SKM-1 treated with dmso at 0.1 percent for 144 hours (cell line): ENCODE data around the gene CD52.

Experiments used
- DNase-seq: peaks from one replicate; lab custom pipeline; 2025; ENCODE audit not compliant: unreplicated experiment; lab: John Stamatoyannopoulos, UW

The CD52 gene

DNA sequence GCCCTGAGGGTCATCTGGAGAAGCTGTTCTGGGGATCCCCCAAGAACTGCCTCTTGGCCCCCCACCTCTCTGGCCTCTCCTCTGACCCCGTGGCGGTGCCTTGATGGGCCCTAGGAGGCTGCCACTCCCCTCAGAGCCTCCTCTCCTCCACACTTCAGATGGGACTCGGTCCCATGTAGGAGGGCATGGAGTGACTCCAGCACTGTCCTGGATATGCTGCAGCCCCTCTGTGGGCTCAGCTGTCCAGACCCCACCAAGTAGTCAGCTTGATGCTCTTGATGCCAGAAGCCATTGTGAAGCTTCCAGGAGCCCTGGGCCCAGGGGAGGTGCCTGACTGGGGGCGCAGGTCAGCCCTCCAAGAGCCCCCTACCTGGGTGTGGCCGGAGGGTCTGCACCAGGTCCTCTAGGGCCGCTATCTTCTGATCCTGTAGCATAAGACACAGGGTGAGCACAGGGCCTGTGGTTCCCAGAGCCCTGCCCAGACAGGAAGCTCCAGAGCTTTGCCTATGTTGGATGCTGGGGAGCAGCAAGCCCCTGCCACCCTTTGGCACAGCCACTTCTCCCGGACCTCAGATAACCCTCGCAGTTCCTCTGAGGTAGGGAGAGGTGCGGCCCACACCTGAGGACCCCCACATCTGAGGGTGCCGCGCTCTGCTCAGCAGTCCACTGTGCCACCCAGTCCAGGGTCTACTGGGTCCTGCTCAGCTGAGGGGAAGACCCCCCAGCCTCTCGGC, 20.5 kb upstream of the CD52 start:
- DNase-seq: no peak

DNA sequence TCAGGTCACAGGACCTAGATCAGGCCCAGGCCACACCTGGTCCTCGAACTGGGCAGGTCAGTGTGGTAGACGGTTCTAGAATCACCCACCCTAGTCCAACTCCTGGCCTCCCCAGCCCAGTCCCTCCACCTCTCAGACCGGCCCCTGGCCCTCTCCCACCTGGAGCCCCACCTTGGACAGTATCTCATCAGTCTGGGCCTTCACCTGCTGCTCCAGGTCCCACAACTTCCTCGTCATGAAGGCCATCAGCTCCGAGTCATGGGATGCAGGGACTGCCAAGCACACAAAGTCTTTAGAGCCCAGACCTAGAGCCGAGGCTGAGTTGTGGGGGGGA, 20.0 kb upstream of the CD52 start:
- DNase-seq: no peak

DNA sequence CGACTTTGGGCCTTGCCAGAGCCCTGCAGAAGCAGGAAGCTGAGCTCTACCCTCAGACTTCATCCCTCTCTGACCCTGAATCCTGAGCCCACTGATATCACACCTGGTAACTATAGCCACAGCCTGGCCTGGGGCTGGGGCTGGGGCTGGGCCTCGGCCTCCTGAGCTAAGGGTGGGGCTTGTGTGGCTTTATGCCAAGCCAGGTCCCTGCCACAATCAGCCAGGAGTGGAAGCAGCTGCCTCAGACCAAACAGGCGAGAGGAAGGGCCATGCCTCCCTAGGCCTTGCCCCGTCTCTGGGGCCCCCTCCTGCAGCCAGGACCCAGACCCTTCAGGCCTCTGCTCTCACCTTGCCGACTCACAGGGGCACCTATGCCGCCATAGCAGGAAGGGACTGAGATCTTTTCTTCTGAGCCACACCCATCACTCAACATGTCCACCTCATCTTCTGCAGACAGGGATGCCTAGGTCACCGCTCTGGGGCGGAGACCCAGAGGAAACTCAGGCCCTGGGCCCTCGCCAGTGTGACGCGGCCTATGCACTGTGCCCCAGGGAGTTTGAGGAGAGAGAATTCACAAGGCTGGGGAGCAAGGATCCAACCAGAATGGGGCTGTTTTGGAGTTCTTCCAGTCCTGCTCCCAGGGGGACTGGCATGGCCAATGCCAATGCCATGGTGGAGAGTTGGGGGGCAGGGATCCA, 17.0 kb upstream of the CD52 start:
- no peak for DNase-seq

DNA sequence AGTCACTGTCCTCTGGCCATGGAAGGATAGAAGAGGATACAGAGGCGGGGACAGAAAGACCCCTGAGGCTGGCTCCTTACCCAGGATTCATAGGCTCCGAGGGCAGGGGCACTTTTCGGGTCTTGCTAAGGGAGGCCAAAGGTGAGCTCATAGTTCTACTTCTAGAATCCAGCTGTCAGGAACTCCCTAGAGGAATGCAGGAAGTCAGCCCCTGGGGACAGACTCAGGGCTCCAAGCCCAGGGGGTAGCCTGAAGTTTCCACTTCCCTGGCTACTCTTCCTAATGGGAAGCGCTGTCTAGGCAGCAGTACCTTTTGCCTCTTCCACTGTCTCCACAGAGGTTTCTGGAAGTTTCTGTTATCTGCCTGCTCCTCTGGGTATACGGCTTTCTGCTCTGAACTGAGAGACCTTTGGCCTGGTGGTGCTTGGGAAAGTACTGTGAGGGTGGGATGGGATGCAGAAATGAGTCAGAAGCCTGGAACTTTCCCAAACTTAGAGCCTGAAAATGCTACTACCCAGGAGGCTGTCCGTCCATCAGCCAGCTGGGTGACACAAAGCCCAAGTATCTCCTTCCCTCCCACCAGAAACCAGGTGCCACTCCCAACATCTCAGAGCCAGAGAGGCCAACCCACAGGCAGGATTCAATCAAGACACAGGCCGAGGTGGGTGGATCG, 14.9 kb upstream of the CD52 start:
- no peak for DNase-seq

- DNase-seq: peak; percentile 75
These were observed 12.0 kb upstream of the CD52 start for GRCh38 chr1:26305667-26306289.

- DNase-seq: peak; percentile 89
These were observed 11.2 kb upstream of the CD52 start, which contains the start of gene UBXN11 for GRCh38 chr1:26306290-26307229. TSS of gene UBXN11 (minus strand) at chr1:26306636. CDS start at chr1:26302883, 3,753 bp downstream.

- DNase-seq: no peak
These were observed 10.4 kb upstream of the CD52 start for GRCh38 chr1:26307363-26307781.

DNA sequence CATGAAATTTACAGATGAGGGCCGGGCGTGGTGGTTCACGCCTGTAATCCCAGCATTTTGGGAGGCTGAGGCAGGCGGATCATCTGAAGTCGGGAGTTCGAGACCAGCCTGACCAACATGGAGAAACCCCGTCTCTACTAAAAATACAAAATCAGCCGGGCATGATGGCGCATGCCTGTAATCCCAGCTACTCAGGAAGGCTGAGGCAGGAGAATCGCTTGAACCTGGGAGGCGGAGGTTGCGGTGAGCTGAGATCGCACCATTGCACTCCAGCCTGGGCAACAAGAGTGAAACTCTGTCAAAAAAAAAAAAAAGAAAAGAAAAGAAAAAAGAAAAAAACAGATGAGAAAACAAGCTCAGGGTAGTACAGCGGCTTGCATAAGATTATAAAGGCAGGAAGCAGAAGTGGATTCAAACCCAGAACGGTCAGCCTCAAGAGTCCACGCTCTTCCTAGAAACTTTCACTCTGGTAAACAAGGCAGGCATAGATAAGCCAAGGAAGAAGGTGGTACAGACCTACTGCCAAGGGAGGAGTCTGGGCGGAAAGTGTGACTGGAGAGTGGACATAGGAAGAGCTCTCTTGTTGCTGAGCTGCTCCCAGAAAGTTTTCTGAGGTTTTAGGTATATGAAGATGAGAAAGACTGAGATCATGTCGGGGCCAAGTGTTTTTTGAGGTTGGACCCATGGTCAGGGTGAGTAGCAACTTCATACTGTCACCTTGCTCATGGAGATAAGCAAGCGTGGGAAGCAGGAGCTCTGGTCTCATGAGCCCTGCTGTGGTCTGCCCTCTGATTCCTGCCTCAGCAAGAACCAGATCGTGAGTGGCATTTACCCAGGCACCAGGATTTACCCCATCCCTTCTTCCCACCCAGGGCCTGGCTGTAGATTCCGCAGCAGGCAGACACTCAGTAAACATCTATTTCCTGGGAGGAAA, 9.5 kb upstream of the CD52 start:
- peak; percentile 25 for DNase-seq

- no peak for DNase-seq
These were observed 3.3 kb upstream of the CD52 start for GRCh38 chr1:26314501-26314900.

GRCh38 chr1:26315874-26316850, 1.6 kb upstream of the CD52 start:
- DNase-seq: no peak

DNA sequence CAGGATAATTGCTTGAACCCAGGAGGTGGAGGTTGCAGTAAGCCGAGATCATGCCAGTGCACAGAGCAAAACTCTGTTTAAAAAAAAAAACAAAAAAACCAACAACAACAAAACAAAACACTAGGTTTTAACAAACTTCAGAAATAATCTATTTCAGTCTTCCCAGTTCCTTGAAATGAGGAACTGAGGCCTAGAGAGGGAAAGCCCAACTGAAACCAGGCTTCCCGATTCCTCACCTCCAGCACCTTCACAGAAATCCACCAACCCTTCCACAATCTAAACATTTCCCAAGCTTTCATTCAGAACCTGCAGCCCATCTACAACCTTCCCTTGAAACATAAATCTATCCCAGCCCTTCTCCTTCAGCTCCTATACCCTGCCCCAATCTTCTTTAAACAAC, 612 bp upstream of the CD52 start:
- no peak for DNase-seq

DNA sequence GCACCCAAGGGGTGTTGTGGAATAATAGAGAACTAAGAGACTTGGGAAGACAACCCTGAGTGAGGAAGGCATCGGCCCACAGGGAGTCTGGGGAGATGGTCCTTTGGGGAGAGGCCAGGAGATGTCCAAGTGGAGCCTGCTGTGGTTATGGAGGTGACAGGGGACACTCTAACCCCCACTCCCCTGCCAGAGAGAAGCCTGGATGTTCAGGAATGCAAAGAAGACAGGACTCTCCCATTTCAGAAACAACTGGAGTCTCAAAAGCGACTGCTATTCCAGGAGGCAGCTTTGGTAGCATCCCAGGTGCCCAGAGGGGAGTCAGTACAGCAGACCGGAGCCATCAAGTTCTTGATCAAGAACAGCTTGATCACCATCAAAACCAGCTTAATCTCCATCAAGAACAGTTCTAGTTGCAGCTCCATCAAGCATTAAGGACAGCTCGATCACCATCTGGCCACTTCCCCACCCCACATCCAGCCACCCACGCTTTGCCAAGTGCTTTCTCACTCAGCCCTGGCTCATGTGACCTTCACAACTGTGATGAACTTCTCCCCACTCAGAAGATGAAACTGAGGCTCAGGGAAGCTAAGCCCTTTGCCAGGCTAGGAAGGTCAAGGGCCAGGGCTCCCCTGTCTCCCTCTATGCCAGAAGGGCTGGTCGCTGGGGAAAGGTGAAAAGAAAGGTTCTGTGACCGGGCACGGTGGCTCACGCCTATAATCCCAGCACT, 743 bp downstream of the CD52 start:
- no peak for DNase-seq

DNA sequence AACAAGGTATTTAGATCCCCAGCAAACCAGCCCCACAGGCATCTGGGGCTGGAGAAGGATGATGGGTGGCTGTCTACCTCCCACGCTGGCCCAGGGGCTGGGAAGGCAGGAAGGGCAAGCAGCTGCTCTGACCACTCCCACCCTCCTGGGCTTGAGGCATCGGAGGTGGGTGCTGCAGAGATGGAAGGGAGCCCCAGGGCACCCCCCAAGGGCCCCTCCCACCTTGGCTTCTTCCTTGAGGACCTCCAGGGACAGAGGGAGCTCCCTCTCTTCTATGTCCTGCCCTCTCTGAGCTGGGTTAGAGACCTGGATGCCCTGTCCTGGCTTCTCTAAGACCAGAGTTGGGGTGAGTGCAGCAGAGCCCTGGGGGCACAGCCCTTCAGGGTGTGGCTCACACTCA, 3.1 kb downstream of the CD52 start:
- DNase-seq: no peak

GRCh38 chr1:26321315-26322041, 3.7 kb downstream of the CD52 start:
- peak; percentile 71 for DNase-seq

GRCh38 chr1:26322042-26322331, 4.2 kb downstream of the CD52 start:
- no peak for DNase-seq

- no peak for DNase-seq
These were observed 5.6 kb downstream of the CD52 start for GRCh38 chr1:26323382-26323781.

GRCh38 chr1:26324550-26324949, 6.8 kb downstream of the CD52 start:
- DNase-seq: no peak
